Lower leg skin (tissue), 3 donors: ENCODE results near the gene GALNT18.

Experiments used
- CTCF ChIP-seq, 3 donors: fragments of 450-650 bp; IDR thresholded peaks; one replicate each; pipeline ENCODE4 v1.5.1; 2016; ENCODE audit warnings: antibody characterized with exemption in 3 of 3, mild to moderate bottlenecking in 3 of 3, moderate library complexity in 2 of 3
- POLR2A ChIP-seq, 2 donors: fragments of 450-650 bp; IDR thresholded peaks; one replicate each; pipeline ENCODE4 v1.6.1; 2016 to 2017; ENCODE audit warnings: antibody characterized with exemption in 2 of 2, mild to moderate bottlenecking in 1 of 2, moderate library complexity in 1 of 2

- TF ChIP-seq CTCF (IDR thresholded peaks at IDR 0.05), result no peak
- TF ChIP-seq POLR2A (IDR thresholded peaks at IDR 0.05), result no peak
Measured at GRCh38 chr11:11244470-11245080, 377.2 kb downstream of the GALNT18 start.
